ENCODE measurements around the gene CCDC183. TPM values are rescaled to one million over a fixed set of nuclear protein-coding genes. Genes with fewer than 3 reads are reported as not detected.
A peak's percentile ranks its signal among the peaks of the same experiment; 100 is the strongest.
"Not testable (repeated sequence)": the region's sequence is repeated elsewhere in the genome, so short reads cannot be mapped to it uniquely, and the experiment has no call there.

CCDC183 gene
- total RNA-seq, 1 donor from 2014 or later = 9.0 TPM

DNA sequence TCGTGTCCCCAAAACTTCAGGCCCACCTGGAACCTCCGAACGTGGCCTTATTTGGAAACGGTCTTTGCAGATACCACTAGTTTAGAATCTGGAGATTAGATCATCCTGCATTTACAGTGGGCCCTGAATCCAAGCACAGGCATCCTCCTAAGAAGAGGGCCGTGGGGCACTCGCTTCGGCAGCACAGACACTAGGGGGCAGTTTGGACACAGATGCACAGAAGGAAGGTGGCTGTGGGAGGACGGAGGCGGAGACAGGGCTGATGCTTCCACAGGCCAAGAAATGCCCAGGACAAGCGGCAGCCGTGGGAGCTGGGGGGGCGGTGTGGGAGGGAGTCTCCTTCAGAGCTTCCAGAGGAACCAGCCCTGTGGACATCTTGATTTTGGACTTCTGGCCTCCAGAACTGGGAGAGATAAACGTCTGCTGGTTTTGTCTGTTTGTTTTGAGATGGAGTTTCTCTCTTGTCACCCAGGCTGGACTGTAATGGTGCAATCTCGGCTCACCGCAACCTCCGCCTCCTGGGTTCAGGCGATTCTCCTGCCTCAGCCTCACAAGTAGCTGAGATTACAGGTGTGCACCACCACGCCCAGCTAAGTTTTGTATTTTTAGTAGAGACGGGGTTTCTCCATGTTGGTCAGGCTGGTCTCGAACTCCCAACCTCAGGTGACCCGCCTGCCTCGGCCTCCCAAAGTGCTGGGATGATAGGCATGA is 35.1 kb upstream of the CCDC183 start:
- H3K27ac Mint-ChIP-seq; H3K36me3 Mint-ChIP-seq (ENCODE audit: insufficient read depth); H3K27me3 Mint-ChIP-seq; DNase-seq (ENCODE audit: low spot score, unreplicated experiment); H3K4me3 Mint-ChIP-seq (ENCODE audit: low read depth); H3K9me3 Mint-ChIP-seq (ENCODE audit: low read depth); H3K4me1 Mint-ChIP-seq (ENCODE audit: low read depth): not testable (repeated sequence)
- peak; percentile 56 for TF ChIP-seq CTCF (IDR thresholded peaks at IDR 0.05; ENCODE audit: unreplicated experiment)

- H3K9me3 Mint-ChIP-seq (ENCODE audit: low read depth) = no peaks in the 10 kb centered on the region
- no peak for DNase-seq (ENCODE audit: low spot score, unreplicated experiment)
- H3K27me3 Mint-ChIP-seq = no peaks in the 10 kb centered on the region
- H3K27ac Mint-ChIP-seq = no peak overlapping the region
- TF ChIP-seq CTCF (IDR thresholded peaks at IDR 0.05; ENCODE audit: unreplicated experiment) = no peak
- no peaks in the 10 kb centered on the region for H3K4me1 Mint-ChIP-seq (ENCODE audit: low read depth)
- no peaks in the 10 kb centered on the region for H3K36me3 Mint-ChIP-seq (ENCODE audit: insufficient read depth)
- H3K4me3 Mint-ChIP-seq (ENCODE audit: low read depth) = no peak overlapping the region
Measured at GRCh38 chr9:136761545-136761981, 34.6 kb upstream of the CCDC183 start.

DNA sequence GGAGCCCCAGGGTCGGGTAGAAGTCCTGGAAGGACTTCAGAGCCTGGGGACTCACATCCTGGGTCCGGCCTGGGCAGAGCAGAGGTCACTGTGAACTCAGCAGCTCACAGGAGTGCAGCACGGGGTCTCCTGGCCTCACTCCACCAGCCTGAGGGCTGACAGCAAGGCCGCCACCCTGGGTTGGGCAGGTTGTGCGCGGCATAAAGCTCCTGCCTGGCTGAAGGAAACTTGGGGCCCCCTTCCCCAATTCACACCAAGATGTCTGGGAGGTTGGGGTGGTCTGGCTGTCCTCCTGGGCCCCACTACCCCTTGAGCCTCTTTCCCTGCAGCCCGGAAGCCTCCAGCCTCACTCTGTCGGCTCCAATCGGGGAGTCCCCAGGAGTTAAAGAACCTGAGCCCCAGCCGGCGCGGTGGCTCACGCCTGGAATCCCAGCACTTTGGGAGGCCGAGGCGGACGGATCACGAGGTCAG is 33.9 kb upstream of the CCDC183 start:
- no peak for TF ChIP-seq CTCF (IDR thresholded peaks at IDR 0.05; ENCODE audit: unreplicated experiment)
- H3K9me3 Mint-ChIP-seq (ENCODE audit: low read depth) = no peaks in the 10 kb centered on the region
- no peak overlapping the region for H3K4me3 Mint-ChIP-seq (ENCODE audit: low read depth)
- no peak overlapping the region for H3K27ac Mint-ChIP-seq
- DNase-seq (ENCODE audit: low spot score, unreplicated experiment) = no peak
- H3K36me3 Mint-ChIP-seq (ENCODE audit: insufficient read depth) = no peaks in the 10 kb centered on the region
- H3K4me1 Mint-ChIP-seq (ENCODE audit: low read depth) = no peaks in the 10 kb centered on the region
- peaks cover 3% of the 10 kb centered on the region for H3K27me3 Mint-ChIP-seq

GRCh38 chr9:136762915-136763648 is 33.1 kb upstream of the CCDC183 start:
- H3K36me3 Mint-ChIP-seq (ENCODE audit: insufficient read depth) = no peaks in the 10 kb centered on the region
- DNase-seq (ENCODE audit: low spot score, unreplicated experiment) = peak; percentile 40
- no peaks in the 10 kb centered on the region for H3K9me3 Mint-ChIP-seq (ENCODE audit: low read depth)
- no peak overlapping the region for H3K4me3 Mint-ChIP-seq (ENCODE audit: low read depth)
- TF ChIP-seq CTCF (IDR thresholded peaks at IDR 0.05; ENCODE audit: unreplicated experiment) = no peak
- peaks cover 3% of the 10 kb centered on the region for H3K27me3 Mint-ChIP-seq
- H3K4me1 Mint-ChIP-seq (ENCODE audit: low read depth) = no peaks in the 10 kb centered on the region
- H3K27ac Mint-ChIP-seq = no peak overlapping the region

GRCh38 chr9:136763649-136764035 is 32.5 kb upstream of the CCDC183 start:
- Mint-ChIP-seq H3K27ac (no peak overlapping the region), H3K27me3 (peaks cover 3% of the 10 kb centered on the region), H3K4me1 (ENCODE audit: low read depth) (no peaks in the 10 kb centered on the region), H3K36me3 (ENCODE audit: insufficient read depth) (no peaks in the 10 kb centered on the region), H3K9me3 (ENCODE audit: low read depth) (no peaks in the 10 kb centered on the region), H3K4me3 (ENCODE audit: low read depth) (no peak overlapping the region)
- no peak for DNase-seq (ENCODE audit: low spot score, unreplicated experiment)
- TF ChIP-seq CTCF (IDR thresholded peaks at IDR 0.05; ENCODE audit: unreplicated experiment) = no peak

All from progenitor cell of endocrine pancreas (in vitro differentiated cells).